Caco-2 (cell line): Measurements from ENCODE around the gene MEGF8. TPM values are rescaled to one million over a fixed set of nuclear protein-coding genes. Genes with fewer than 3 reads are reported as not detected.

ENCODE experiments used
- BruUV-seq: library from RNA; stranded (reverse); fragments of 400-500 nt; replicated peaks from 2 replicates; lab custom pipeline; 2021; lab: Mats Ljungman, UMichigan
- CTCF ChIA-PET: fragments of 300-600 bp; sonication (Branson Sonifier 250); formaldehyde crosslinking; loops from one replicate; lab custom pipeline; 2022; ENCODE audit warnings: antibody characterized with exemption; lab: Charles Lee
- POLR2A ChIA-PET: fragments of 300-600 bp; sonication (Branson Sonifier 250); formaldehyde crosslinking; loops from one replicate; lab custom pipeline; 2022; ENCODE audit warnings: antibody characterized with exemption; lab: Charles Lee
- DNase-seq, 2 experiments: peaks; one replicate each; pipeline versions ENCODE4 v3.0.0 to v3.0.0-alpha.2; 2020 to 2022
- H3K27me3 ChIP-seq: replicated peaks from 2 replicates; pipeline ENCODE4 v1.6.0; 2011; ENCODE audit warnings: low read length; ENCODE audit not compliant: control insufficient read depth, insufficient read depth
- H3K36me3 ChIP-seq: 2 replicates; pipeline ENCODE4 v1.5.1; 2011; ENCODE audit warnings: low read length; ENCODE audit not compliant: control insufficient read depth, insufficient read depth
- H3K4me1 ChIP-seq: fragments of 250-450 bp; sonication (Bioruptor Pico); 2 replicates; pipeline ENCODE4 v1.5.1; 2020; ENCODE audit warnings: mild to moderate bottlenecking
- H3K4me3 ChIP-seq: 2 replicates; pipeline ENCODE4 v1.5.1; 2011; ENCODE audit warnings: low read depth, mild to moderate bottlenecking, control low read depth, low read length
- H3K9me3 ChIP-seq: fragments of 250-450 bp; sonication (Bioruptor Pico); 2 replicates; pipeline ENCODE4 v1.5.1; 2020; ENCODE audit warnings: mild to moderate bottlenecking, moderate library complexity
- H3K27ac Mint-ChIP-seq: one replicate; pipeline ENCODE4 v1.8.0; 2022; ENCODE audit warnings: mixed read lengths; ENCODE audit not compliant: unreplicated experiment
- H3K27me3 Mint-ChIP-seq: one replicate; pipeline ENCODE4 v1.8.0; 2022; ENCODE audit warnings: mixed read lengths; ENCODE audit not compliant: insufficient read depth, unreplicated experiment
- H3K36me3 Mint-ChIP-seq: one replicate; pipeline ENCODE4 v1.8.0; 2022; ENCODE audit warnings: mild to moderate bottlenecking, mixed read lengths; ENCODE audit not compliant: insufficient read depth, unreplicated experiment
- H3K4me1 Mint-ChIP-seq: one replicate; pipeline ENCODE4 v1.8.0; 2022; ENCODE audit warnings: low read depth, mixed read lengths; ENCODE audit not compliant: unreplicated experiment
- H3K4me3 Mint-ChIP-seq: one replicate; pipeline ENCODE4 v1.8.0; 2022; ENCODE audit warnings: mild to moderate bottlenecking, moderate library complexity, mixed read lengths; ENCODE audit not compliant: unreplicated experiment
- H3K9me3 Mint-ChIP-seq: one replicate; pipeline ENCODE4 v1.8.0; 2022; ENCODE audit warnings: mixed read lengths; ENCODE audit not compliant: unreplicated experiment
- intact Hi-C: fragments of 100-400 bp; cut with micrococcal nuclease; formaldehyde crosslinking; loops from one replicate; pipeline ENCODE4 v1.10.0; 2022; ENCODE audit not compliant: unreplicated experiment
- total RNA-seq: library from RNA; stranded (reverse); gene quantifications from 2 replicates; pipeline ENCODE4 v1.2.3, GENCODE V29; 2022
- TF ChIP-seq, protein P1 (sequence below), 2 experiments: fragments of 200-600 bp in 1 of 2; IDR thresholded peaks; 1 replicate in 1 of 2; 2 replicates in 1 of 2; pipeline versions ENCODE4 v1.5.1 to v1.8.0; 2011 to 2022; ENCODE audit warnings: antibody characterized with exemption in 1 of 2, control low read depth in 1 of 2, inconsistent platforms in 1 of 2, low read depth in 1 of 2, low read length in 1 of 2, mild to moderate bottlenecking in 1 of 2, moderate library complexity in 1 of 2; ENCODE audit not compliant: insufficient read depth in 1 of 2, severe bottlenecking in 1 of 2, unreplicated experiment in 1 of 2

Gene MEGF8
- total RNA-seq, 1 experiment from 2014 or later = 17.9 TPM

DNA sequence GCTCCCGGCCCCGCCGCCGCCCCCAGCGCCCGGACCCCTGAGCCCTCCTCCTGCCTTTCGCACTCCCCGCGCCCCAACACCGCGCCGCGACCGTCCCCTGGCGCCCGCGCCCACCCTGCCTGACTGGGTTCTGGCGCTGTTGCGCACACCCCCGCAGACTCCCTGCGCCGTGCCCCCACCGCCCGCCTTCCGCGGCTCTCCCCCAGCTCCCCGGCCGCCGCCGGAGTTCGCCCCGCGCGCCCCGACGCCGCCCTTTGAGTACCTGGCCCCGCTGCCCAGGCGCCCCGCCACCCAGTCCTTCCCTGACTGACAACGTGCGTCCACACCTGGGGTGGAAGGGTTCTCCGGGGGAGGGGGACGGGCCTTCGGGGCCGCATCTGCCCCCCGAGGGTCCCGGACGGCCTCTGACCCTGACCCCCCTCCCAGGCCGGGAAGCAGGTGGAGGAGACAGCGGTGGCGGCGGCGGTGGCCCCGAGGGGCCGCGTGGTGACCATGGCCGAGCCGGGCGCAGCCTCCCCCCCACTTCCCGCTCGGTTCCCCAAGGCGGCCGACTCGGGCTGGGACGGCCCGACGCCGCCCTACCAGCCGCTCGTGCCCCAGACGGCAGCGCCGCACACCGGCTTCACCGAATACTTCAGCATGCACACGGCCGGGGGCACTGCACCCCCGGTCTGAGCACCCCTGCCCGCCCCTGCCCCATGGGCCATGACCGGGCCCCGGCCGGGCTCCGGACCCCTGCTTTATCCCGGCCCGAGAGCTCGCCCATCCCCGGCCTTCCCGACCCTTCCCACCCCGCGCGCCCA lies 1.4 kb upstream of the MEGF8 start:
- Mint-ChIP-seq H3K9me3 (no peaks in the 10 kb centered on the region), H3K4me3 (no peak overlapping the region), H3K27me3 (peaks cover 3% of the 10 kb centered on the region), H3K27ac (no peak overlapping the region), H3K4me1 (peaks cover 17% of the 10 kb centered on the region), H3K36me3 (no peaks in the 10 kb centered on the region)
- H3K9me3 ChIP-seq = no peaks in the 10 kb centered on the region
- H3K4me3 ChIP-seq = no peak overlapping the region
- POLR2A ChIA-PET = no interaction called here
- intact Hi-C loops = no loop called here
- TF ChIP-seq, protein P1, sequence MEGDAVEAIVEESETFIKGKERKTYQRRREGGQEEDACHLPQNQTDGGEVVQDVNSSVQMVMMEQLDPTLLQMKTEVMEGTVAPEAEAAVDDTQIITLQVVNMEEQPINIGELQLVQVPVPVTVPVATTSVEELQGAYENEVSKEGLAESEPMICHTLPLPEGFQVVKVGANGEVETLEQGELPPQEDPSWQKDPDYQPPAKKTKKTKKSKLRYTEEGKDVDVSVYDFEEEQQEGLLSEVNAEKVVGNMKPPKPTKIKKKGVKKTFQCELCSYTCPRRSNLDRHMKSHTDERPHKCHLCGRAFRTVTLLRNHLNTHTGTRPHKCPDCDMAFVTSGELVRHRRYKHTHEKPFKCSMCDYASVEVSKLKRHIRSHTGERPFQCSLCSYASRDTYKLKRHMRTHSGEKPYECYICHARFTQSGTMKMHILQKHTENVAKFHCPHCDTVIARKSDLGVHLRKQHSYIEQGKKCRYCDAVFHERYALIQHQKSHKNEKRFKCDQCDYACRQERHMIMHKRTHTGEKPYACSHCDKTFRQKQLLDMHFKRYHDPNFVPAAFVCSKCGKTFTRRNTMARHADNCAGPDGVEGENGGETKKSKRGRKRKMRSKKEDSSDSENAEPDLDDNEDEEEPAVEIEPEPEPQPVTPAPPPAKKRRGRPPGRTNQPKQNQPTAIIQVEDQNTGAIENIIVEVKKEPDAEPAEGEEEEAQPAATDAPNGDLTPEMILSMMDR (IDR thresholded peaks at IDR 0.05; ENCODE audit: insufficient read depth in 1 of 2, low read depth in 1 of 2, low read length in 1 of 2, severe bottlenecking in 1 of 2, unreplicated experiment in 1 of 2) = no peak
- H3K36me3 ChIP-seq = no peaks in the 10 kb centered on the region
- no TSS peak for BruUV-seq
- no peak for DNase-seq
- H3K27me3 ChIP-seq = no peaks in the 10 kb centered on the region
- CTCF ChIA-PET = interaction anchor here (1.4 kb wide), 1 partner anchor 10 kb away, joined by 4 read pairs; no protein-coding TSS in a partner anchor
- no peaks in the 10 kb centered on the region; the same call in 1 of the 2 replicates for H3K4me1 ChIP-seq

GRCh38 chr19:42324655-42325307 lies 654 bp upstream of the MEGF8 start:
- Mint-ChIP-seq H3K27ac (peak overlapping the region; percentile 72), H3K27me3 (peaks cover 3% of the 10 kb centered on the region), H3K4me1 (peaks cover 17% of the 10 kb centered on the region), H3K36me3 (no peaks in the 10 kb centered on the region), H3K9me3 (no peaks in the 10 kb centered on the region), H3K4me3 (peak overlapping the region; percentile 89)
- no peak for DNase-seq
- ChIA-PET POLR2A (no interaction called here), CTCF (no interaction called here)
- intact Hi-C loops = loop anchor here (1.0 kb wide), 5 partner anchors 22 to 216 kb away; partner anchors contain the start of genes PAFAH1B3 and PRR19
- BruUV-seq = no TSS peak
- no peaks in the 10 kb centered on the region for H3K27me3 ChIP-seq
- H3K4me1 ChIP-seq = no peaks in the 10 kb centered on the region; the same call in 1 of the 2 replicates
- TF ChIP-seq, protein P1 (IDR thresholded peaks at IDR 0.05; ENCODE audit: insufficient read depth in 1 of 2, low read depth in 1 of 2, low read length in 1 of 2, severe bottlenecking in 1 of 2, unreplicated experiment in 1 of 2) = peak in 1 of 2 experiments; percentile 81
- H3K4me3 ChIP-seq = no peak overlapping the region
- no peaks in the 10 kb centered on the region for H3K9me3 ChIP-seq
- H3K36me3 ChIP-seq = no peaks in the 10 kb centered on the region
